LNCAP (cell line): ENCODE measurements around the gene LHFPL2.

Experiments used
- TF ChIP-seq, protein P1 (sequence below): fragments of 450-650 bp; IDR thresholded peaks from 2 replicates; pipeline ENCODE4 v1.5.1; 2017; ENCODE audit warnings: mild to moderate bottlenecking

The LHFPL2 gene

DNA sequence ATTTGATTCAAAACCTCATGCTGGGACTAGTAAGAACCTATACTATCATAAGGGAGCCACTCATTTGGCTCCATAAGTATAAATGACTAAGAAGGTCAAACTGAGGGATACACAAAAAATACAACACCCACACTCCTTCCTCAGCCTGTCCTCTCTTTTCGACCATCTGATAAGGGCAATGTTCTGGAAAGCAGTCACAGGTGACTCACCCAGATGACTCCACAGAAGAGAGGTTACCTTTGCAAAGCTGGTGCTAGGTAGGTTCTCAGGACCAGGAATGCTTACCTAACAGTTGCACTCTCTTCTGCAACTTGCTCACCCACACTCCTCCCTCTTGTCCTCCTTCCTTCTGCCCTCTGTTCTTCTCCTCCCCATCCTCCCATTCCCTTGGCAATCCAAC, 32.9 kb downstream of the LHFPL2 start:
- TF ChIP-seq, protein P1, sequence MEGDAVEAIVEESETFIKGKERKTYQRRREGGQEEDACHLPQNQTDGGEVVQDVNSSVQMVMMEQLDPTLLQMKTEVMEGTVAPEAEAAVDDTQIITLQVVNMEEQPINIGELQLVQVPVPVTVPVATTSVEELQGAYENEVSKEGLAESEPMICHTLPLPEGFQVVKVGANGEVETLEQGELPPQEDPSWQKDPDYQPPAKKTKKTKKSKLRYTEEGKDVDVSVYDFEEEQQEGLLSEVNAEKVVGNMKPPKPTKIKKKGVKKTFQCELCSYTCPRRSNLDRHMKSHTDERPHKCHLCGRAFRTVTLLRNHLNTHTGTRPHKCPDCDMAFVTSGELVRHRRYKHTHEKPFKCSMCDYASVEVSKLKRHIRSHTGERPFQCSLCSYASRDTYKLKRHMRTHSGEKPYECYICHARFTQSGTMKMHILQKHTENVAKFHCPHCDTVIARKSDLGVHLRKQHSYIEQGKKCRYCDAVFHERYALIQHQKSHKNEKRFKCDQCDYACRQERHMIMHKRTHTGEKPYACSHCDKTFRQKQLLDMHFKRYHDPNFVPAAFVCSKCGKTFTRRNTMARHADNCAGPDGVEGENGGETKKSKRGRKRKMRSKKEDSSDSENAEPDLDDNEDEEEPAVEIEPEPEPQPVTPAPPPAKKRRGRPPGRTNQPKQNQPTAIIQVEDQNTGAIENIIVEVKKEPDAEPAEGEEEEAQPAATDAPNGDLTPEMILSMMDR: no peak

DNA sequence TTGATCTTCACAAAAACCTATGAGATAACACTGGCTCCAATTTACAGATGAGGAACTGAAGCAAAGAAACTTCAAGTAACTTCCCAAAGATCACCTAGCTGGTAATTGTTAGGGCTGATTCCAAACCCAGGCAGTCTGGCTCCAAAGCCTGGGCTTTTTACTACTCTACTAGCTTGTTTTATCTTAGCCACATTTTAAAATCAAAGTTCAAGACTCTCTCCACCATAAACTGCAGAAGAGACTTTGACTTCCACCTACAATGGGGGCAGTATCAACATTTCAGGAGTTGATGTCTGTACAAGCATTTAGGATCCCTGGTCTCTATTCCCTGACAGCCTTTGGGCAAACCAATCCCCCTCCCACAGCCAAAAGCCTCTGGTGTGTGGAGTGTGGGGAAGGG, 33.8 kb downstream of the LHFPL2 start:
- TF ChIP-seq, protein P1: no peak

DNA sequence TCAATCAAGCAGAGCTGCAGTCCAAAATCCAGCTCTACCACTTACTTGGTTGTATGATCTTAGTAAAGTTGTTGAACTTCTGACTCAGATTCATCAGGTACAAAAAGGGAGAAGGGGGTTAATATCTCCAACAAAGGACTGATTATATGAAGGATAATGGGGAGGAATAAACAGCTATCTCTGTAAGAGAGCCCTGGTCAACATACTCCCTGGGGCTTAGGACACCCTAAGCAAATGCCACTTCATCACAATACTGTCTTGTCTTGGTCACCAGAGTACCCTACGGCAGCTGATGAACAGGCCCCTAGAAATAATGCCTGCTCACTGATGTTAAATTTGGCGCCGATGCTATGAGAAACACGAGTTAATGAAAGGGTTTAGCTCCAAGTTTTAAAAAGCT, 34.8 kb downstream of the LHFPL2 start:
- TF ChIP-seq, protein P1: no peak

DNA sequence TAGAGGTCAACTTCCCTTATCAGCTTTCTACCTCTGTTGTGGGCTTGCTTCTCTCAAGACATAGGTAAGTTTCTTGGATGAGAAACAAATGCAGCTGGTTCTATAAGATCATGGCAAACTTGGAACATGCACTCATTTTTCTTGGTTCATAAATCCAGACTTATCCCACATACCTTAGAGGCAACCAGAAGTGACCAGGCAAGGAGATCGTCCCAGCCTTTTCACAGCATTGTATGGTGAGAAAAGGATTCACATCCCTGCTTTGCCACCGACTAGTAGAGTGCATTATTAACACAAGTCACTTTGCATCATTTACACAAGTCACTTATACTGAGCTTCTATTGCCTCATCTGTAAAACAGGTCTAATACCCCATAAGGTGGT, 35.4 kb downstream of the LHFPL2 start:
- TF ChIP-seq, protein P1: no peak

DNA sequence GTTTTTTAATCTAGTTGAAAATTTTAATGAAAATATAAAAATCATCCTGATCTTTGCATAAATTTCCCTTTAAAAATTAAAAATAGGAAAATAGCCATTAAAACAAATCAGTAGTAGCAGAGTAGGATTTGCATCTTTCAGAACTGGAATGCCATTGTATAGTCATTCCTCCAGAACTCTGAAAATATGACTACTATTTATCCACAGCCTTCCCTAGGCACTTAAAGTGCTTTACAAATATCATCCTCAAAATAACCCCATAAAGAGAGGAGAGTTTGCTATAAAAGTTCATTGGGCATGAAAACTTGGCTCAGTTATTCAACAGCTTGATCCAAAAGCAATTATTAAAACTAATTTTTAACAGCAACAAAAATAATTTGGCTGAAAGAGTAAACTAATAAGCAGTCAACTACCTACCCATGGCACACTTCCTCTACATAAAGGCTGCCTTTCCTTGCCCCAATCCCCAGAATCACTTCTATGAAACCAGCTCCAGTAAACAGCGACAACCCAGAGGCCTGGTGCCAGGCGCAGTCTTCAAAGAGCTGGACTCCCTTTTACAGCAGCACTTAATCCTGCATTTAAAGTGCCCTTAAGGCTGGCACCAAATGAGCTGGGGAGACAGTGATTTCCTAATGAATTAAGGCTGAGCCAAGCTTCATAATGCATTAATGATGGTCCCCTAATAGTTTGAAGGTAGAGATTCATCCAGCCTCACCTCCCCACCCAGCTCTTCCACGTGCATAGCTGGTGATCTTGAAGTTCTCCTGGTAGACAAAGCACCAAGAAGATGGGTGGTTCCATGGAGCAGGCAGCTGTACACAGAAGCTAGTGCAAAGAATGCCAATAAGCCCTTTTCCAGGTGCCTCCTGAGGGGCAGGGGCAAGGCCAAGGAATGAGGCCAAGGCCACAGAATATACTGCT, 36.1 kb downstream of the LHFPL2 start:
- TF ChIP-seq, protein P1: no peak

DNA sequence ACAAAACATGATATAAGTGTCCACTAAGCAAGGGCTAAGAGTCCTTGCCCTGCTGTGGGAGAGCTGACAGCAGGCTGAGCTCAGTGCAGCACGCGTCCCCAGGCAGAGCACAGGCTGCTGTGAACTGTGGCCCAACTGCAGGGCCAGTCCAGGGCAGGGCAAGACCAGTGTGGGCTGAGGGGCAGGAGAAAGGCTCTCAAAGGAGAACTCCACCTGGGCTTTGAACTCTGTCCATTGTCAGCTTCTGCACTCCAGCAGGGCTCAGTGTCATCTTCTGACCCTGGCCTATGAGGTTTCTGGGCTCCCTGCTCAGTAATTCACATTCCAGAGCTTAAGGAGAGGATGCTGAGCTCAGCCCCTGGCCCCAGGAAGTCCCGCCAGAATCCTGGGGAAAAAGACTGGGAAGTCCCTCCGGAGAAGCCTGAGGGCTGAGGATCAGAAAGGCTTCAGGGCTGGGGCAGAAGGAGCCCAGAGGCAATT, 37.4 kb downstream of the LHFPL2 start:
- TF ChIP-seq, protein P1: no peak

DNA sequence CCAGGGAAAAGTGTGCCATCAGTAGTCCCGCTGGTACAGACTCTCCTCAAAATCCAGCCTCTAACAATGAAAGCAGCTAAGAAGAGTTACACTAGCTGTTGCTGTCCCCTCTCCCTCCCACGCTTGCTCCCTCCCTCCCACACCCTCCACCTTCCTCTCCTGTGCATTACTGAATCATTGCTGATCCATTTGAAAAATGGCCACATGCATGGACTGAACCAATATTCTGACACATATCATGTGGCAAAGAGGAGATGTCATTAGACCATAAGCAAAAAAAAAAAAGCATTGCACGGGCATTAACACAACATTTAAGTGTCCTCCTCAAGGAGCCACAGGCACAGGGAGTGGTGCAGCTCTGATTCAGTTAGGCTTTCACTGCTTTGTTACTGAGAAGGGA, 37.9 kb downstream of the LHFPL2 start:
- TF ChIP-seq, protein P1: no peak
